ENCODE measurements around the gene FLACC1.

The FLACC1 gene

DNA sequence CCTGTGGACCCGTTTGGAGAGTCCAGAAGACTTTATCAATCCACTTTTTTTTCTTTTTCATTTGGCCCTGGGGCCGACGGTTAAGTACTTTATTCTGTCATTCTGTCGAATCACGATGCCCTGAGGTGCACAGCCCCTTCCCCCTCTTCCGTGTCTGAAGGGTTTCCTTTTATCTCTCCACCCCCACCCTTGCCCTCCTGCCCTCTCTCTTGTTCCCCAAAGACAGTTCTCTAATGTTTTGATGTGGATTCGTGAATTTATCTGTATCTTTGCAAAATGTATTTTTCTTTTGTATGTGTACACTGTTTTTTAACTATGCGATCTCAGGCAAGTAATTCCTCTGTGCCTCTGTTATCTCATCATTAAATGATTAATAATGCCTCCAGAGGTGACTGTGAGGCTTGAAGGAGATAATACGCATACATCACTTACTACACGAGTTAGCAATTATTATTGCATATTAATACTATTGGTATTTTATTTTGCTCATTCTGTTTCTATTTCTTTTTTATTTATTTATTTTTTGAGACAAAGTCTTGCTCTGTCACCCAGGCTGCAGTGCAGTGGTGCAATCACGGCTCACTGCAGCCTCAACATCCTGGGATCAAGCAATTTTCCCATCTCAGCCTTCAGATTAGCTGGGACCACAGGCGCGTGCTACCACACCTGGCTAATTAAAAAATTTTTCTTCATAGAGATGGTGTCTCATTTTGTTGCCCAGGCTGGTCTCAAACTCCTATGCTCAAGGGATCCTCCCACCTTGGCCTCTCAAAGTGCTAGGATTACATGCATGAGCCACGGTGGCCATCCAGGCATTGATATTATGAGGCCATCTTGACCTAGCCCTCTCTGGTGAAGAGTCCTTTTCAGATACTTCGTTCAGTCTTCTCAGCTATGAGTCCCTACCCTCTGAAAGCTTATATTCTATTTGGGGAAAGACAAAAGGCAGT lies 98.2 kb downstream of the FLACC1 start:
- peak overlapping the region; percentile 84 for H3K27ac ChIP-seq
- no peak for TF ChIP-seq ZFX (IDR thresholded peaks at IDR 0.05)
- TF ChIP-seq, protein P1, sequence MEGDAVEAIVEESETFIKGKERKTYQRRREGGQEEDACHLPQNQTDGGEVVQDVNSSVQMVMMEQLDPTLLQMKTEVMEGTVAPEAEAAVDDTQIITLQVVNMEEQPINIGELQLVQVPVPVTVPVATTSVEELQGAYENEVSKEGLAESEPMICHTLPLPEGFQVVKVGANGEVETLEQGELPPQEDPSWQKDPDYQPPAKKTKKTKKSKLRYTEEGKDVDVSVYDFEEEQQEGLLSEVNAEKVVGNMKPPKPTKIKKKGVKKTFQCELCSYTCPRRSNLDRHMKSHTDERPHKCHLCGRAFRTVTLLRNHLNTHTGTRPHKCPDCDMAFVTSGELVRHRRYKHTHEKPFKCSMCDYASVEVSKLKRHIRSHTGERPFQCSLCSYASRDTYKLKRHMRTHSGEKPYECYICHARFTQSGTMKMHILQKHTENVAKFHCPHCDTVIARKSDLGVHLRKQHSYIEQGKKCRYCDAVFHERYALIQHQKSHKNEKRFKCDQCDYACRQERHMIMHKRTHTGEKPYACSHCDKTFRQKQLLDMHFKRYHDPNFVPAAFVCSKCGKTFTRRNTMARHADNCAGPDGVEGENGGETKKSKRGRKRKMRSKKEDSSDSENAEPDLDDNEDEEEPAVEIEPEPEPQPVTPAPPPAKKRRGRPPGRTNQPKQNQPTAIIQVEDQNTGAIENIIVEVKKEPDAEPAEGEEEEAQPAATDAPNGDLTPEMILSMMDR (conservative IDR thresholded peaks at IDR 0.05) = 0 out of 2 replicates have a peak, but pooled peaks have one; percentile 3

DNA sequence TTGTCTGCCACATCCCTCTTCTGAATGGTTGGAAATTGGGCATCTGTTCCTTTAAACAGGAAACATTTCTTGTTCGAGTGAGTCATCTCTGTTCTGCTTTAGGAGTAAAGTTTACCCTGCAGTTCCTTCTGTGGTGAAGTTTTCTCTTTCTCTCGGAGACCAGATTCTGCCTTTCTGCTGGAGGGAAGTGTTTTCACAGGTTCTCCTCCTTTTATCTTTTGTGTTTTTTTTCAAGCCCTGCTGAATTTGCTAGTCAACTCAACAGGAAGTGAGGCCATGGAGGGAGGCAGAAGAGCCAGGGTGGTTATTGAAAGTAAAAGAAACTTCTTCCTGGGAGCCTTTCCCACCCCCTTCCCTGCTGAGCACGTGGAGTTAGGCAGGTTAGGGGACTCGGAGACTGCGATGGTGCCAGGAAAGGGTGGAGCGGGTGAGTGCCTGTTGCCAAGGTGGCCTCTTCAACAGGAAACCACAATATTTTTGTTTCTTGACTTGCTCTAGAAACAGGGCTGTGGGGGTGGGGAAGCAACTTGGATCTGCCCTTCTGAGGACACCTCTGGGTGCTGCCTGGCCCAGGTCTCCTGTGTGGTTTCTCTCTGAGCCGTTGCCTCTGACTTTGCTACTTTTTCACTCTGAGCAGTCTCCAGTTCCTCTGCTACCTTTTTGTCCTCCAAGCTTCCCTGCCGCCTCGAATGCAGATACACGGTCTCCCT lies 99.0 kb downstream of the FLACC1 start:
- TF ChIP-seq, protein P1 (conservative IDR thresholded peaks at IDR 0.05) = 0 out of 2 replicates have a peak, but pooled peaks have one; percentile 3
- no peak for TF ChIP-seq ZFX (IDR thresholded peaks at IDR 0.05)
- peak overlapping the region; percentile 84 for H3K27ac ChIP-seq

DNA sequence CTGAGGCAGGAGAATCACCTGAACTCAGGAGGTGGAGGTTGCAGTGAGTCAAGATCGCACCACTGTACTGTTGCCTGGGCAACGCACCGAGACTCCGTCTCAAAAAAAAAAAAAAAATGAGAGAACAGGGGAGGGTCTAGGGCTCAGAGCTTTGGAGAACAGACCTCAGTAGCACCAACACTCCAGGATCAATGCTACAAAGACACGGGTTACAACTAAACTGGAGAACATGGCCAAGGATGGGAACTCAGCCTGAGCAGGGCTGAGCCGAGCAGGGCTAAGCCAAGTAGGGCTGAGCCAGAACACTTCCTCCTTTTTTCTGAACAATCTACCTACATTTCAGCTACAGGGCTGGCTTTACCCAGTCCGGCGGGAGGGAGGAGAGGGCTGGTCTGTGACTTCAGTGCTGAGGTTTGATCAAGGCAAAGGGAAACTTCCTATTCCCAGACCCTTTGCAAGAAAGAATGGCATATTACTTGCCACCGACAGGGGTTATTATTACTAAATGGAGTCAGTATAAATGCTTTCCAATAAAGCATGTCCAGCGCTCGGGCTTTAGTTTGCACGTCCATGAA lies 99.7 kb downstream of the FLACC1 start:
- H3K27ac ChIP-seq = peak overlapping the region; percentile 84
- no peak for TF ChIP-seq ZFX (IDR thresholded peaks at IDR 0.05)
- TF ChIP-seq, protein P1 (conservative IDR thresholded peaks at IDR 0.05) = no peak

DNA sequence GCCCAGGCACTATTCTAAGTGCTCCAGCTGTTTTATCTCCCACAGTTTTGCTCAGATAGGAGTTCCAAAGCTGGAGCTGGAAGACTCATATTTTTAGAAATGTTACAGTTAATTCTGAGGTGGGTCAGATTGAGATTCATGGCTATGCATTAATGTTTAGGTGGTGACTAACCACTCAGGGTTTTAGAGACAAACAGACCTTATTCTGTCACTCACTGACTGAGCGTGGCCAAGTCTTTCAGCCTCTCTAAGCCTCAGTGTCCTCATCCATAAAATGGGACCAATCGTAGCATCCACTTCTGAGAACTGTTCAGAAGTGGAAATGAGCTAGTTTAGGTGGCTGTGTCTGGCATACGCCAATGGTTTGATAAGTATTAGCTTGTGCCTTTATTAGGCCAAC lies 101.1 kb downstream of the FLACC1 start:
- no peak overlapping the region for H3K27ac ChIP-seq
- TF ChIP-seq, protein P1 (conservative IDR thresholded peaks at IDR 0.05) = no peak

DNA sequence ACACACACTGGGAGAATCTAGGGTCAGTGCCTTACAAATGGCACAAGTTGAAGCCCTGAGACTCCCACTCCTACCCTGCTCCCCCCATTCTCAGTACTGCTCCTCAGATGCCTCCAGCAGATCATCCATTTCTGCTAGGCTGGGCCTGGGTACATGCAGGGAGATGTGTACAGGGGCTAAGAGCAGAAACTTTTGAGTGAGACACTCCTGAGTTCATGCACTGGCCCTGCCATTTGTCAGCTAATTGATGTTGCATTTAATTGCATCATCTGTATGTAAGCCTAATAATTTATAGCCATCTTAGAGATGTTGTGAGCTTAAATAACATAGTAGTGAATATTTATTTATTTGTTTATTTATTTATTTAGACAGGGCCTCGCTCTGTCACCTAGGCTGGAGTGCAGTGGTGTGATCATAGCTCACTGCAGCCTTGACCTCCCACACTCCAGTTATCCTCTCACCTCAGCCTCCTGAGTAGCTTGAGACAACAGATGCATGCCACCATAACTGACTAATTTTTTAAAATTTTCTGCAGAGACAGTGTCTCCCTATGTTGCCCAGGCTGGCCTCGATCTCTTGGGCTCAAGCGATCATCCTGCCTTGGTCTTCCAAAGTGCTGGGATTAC lies 101.6 kb downstream of the FLACC1 start:
- H3K27ac ChIP-seq = no peak overlapping the region
- no peak for TF ChIP-seq ZFX (IDR thresholded peaks at IDR 0.05)
- TF ChIP-seq, protein P1 (conservative IDR thresholded peaks at IDR 0.05) = no peak

DNA sequence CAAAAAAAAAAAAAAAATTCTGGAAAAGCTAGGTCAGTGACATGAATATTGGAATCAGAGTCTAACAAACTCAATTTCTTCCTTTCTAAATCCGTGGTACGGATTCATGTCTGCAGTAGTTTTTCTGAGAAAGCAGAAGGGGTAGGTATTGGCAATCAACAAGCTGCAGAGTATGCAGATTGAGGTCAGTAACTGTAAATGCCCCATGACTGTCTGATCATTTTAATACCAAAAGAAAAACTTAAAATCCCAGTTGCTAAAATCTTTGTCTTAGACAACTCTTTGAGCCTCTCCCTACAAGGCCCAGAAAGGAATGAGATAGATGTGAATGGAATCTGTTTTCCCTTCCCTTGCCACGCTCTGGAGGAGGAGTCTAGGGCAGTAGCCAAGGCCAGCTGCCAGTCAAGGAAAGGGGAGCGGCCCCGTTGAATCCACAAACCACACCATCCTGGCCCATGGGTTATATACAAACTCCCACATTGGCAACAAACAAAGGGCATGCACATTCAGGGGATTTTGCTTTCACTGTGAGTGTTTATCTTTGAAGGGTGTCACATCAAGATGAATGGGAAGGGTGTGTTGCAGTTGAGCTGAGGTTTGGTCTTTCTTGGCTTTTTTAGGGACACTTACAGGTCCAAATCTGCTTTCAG lies 102.9 kb downstream of the FLACC1 start:
- TF ChIP-seq, protein P1 (conservative IDR thresholded peaks at IDR 0.05) = no peak
- TF ChIP-seq ZFX (IDR thresholded peaks at IDR 0.05) = no peak
- no peak overlapping the region for H3K27ac ChIP-seq
